Non-pigmented ciliary epithelial cell (primary cell): ENCODE results near the gene B3GNT5.

Source experiments
- DNase-seq: peaks from one replicate; pipeline ENCODE4 v3.0.0-alpha.2; 2010; ENCODE audit warnings: low read depth

B3GNT5 gene

GRCh38 chr3:183265834-183266417, 12.9 kb downstream of the B3GNT5 start:
- DNase-seq = peak; percentile 81

- DNase-seq = no peak
Measured at GRCh38 chr3:183266454-183266853, 13.4 kb downstream of the B3GNT5 start.

GRCh38 chr3:183267140-183267539, 14.1 kb downstream of the B3GNT5 start:
- DNase-seq = no peak

- DNase-seq = no peak
Measured at GRCh38 chr3:183268366-183268765, 15.3 kb downstream of the B3GNT5 start.

DNA sequence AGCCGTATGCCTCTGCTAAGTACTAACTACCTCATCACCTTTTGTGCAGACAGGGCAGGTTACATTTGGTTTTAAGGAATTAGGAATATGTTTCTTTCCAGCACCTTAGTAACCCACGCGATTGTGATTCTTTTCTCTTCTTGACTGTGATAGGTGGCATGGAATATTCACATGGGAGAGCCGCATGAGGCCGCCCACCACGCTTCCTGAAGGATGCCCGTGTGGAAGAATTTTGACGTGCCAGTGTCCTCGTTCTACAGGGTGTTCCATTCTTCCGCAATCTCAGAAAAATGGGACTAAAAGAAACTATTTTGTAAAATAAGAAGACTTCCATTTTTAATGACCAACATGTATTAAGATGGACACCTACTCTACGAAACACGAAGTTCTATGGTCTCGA, 16.3 kb downstream of the B3GNT5 start:
- no peak for DNase-seq

DNA sequence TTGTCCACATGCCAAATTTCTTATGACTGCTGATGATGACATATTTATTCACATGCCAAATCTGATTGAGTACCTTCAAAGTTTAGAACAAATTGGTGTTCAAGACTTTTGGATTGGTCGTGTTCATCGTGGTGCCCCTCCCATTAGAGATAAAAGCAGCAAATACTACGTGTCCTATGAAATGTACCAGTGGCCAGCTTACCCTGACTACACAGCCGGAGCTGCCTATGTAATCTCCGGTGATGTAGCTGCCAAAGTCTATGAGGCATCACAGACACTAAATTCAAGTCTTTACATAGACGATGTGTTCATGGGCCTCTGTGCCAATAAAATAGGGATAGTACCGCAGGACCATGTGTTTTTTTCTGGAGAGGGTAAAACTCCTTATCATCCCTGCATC, 17.3 kb downstream of the B3GNT5 start:
- DNase-seq = no peak

DNA sequence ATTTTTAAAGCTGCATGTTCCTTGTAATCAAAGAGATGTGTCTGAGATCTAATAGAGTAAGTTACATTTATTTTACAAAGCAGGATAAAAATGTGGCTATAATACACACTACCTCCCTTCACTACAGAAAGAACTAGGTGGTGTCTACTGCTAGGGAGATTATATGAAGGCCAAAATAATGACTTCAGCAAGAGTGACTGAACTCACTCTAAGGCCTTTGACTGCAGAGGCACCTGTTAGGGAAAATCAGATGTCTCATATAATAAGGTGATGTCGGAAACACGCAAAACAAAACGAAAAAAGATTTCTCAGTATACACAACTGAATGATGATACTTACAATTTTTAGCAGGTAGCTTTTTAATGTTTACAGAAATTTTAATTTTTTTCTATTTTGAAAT, 19.1 kb downstream of the B3GNT5 start:
- no peak for DNase-seq

GRCh38 chr3:183272791-183273190, 19.7 kb downstream of the B3GNT5 start:
- no peak for DNase-seq

GRCh38 chr3:183274609-183275008, 21.6 kb downstream of the B3GNT5 start:
- DNase-seq = no peak

GRCh38 chr3:183275418-183275817, 22.4 kb downstream of the B3GNT5 start:
- DNase-seq = no peak

GRCh38 chr3:183275937-183276336, 22.9 kb downstream of the B3GNT5 start:
- no peak for DNase-seq

DNA sequence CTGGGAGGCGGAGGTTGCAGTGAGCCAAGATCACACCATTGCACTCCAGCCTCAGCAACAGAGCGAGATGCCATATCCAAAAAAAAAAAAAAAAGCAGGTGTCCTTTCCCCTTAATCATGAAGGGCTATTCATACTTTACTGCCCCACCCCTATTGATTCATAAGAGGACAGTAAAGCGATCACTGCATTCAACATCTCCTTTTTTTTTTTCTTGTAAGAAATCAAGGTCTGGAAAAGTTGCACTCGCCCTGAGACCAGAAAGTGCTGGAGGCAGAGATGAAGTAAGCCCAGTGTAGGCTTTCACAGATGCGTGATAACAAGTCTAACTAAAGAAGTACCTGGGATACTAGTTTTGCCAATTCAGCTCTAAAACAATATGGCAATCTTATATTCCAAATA, 24.2 kb downstream of the B3GNT5 start:
- DNase-seq = no peak

DNA sequence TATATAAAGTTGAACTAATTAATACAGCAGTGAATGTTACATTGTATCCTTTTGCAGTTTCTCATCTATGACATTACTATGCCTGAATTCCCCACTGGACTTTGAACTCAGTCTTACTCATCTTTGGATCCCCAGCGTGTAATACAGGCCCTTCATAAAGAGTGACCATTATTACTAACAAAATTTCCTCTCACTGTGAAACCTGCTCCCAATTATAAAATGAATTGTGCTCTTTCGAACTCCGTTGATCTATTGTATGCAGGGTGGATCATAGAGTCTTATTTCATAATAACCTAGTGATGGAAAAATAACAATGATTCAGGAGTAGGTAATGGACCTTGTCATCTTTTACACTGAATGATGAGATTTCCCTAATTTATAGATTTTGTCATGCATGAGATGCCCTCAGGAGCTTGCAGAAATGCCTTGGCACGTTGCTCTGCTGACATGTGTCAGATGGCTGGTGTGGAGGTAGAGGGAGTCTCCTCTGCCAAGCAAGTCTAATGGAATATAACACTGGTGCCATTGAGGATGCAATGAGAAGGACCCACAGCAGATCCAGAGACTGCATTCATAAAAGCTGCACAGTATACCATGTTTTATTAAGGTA, 25.5 kb downstream of the B3GNT5 start:
- no peak for DNase-seq

DNA sequence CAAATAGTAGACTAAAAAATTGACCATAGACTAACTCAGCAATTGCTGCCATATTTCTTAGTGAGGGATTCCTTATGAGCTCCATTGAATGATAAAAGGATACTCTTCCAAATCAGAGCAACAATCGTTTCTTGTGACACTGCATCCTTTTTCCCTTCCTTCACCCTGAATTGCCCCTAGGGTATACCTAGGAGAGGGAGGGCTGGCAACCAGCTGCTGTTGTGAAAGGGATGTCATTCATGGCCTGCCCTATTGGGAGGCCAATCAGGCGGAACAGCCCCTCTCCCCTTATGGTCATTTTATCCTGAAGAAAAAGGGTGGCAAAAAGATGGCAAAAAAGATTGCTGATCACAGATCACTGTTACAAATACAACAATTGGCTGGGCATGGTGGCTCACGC, 26.3 kb downstream of the B3GNT5 start:
- no peak for DNase-seq

DNA sequence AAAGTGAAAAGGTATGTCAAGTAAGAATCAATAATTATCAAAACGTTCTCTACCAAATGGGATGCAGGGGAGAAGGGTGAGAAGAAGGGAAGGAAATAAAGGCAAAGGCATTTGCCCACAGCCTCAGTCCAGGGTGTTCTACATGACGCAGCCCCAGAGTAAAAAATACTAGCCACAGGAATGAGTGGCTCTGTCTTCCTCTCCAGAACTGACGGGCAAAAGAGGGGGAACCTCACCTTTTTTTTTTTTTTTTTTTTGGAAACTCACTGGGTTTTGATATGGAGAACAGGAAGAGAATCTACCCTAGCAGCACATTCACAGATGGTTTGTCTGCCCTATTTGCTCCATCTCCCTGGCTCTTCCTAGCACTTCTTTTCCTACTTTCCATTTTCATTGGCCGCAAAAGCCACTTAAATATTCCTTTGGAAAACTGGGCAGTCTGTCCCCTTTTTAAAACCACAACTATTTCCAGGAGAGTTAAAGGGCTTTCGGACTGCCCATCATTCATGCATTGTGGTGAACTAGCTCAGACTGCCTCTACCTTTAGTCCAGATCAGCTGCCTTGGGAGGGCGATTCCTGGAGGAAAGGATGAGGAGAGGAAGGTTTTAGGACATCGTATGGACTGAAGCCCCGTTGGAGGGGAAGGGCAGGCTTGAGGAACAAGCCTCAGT, 28.2 kb downstream of the B3GNT5 start:
- DNase-seq = no peak

DNA sequence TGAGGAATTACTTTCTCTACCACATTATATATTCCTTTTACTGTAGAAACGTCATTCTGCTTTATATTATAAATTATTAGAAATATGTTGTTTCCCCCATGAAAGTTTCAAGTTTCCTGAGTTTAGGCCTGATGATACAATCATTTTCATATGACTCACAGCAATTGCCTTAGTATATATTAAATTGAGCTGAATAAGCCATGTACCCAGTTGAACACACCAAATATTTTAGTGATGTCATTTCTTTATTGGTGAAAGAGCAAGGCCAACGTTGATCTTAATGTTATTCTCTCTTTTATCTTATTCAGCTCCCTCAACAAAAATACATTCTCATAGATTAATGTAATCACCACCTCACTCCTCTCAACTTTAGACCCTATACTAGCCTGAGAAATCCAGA, 30.8 kb downstream of the B3GNT5 start:
- DNase-seq = no peak

GRCh38 chr3:183284570-183284969, 31.5 kb downstream of the B3GNT5 start:
- DNase-seq = no peak

DNA sequence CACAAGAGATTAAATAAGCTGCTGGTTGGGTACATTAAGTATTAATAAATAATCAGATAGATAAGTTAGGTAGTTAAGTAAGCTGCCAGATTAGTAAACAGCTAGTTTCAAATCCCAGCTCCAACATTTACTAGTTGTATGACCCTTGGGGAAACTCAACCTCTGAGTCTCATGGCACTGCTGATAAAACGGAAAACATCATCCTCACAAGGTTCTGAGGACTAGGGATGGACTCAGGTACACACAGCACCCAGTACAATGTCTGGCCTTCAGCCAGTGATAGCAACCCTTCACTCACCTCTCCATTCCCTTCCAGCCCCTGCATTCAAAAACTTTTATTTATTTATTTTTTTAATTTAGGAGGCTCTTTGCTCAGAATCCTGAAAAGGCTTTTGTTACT, 32.3 kb downstream of the B3GNT5 start:
- no peak for DNase-seq

GRCh38 chr3:183285828-183286457, 32.9 kb downstream of the B3GNT5 start:
- DNase-seq = peak; percentile 95

GRCh38 chr3:183287301-183287971, 34.4 kb downstream of the B3GNT5 start:
- peak; percentile 81 for DNase-seq

DNA sequence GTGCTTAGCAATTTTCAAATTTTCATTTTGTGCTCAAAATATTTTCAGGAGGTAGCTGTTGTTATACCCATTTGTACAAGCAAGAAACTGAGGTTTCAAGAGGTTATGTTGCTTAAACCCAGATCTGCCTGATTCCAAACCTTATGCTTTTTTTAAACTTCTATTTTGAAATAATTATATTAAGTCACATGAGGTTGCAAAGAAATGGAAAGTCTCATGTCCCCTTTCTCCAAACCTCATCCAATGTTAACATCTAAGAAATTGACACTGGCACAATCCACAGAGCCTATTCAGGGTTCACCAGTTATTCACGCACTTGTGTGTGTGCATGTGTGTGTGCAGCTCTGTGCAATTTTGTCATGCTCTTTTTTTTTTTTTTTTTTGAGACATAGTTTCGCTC, 35.1 kb downstream of the B3GNT5 start:
- DNase-seq = no peak

GRCh38 chr3:183290216-183290615, 37.2 kb downstream of the B3GNT5 start:
- no peak for DNase-seq
